Measurements from ENCODE around the gene RRP1B. TPM values are rescaled to one million over a fixed set of nuclear protein-coding genes. Genes with fewer than 3 reads are reported as not detected.
A peak's percentile ranks its signal among the peaks of the same experiment; 100 is the strongest.
"Not testable (repeated sequence)": the region's sequence is repeated elsewhere in the genome, so short reads cannot be mapped to it uniquely, and the experiment has no call there.

The RRP1B gene
- total RNA-seq, 1 donor: 17.4 TPM

GRCh38 chr21:43675871-43676270 lies 16.5 kb downstream of the RRP1B start:
- peaks cover 3% of the 10 kb centered on the region for H3K79me2 ChIP-seq (ENCODE audit: insufficient read depth, low read length)
- no peak overlapping the region for H3K4me2 ChIP-seq (ENCODE audit: insufficient read depth, low read length)
- TF ChIP-seq CTCF (IDR thresholded peaks at IDR 0.05; ENCODE audit: extremely low read depth, low read depth, low read length): no peak
- peak; percentile 56 for DNase-seq (ENCODE audit: insufficient read length, low spot score, missing footprints)
- H3K4me1 ChIP-seq (ENCODE audit: insufficient read depth, low read length): no peaks in the 10 kb centered on the region
- H4K20me1 ChIP-seq (ENCODE audit: insufficient read depth, low read length): no peaks in the 10 kb centered on the region
- no peaks in the 10 kb centered on the region for H3K9me3 ChIP-seq (ENCODE audit: low read depth, low read length)
- H3K36me3 ChIP-seq (ENCODE audit: insufficient read depth, low read length): peaks cover 33% of the 10 kb centered on the region
- no peaks in the 10 kb centered on the region for H3K27me3 ChIP-seq (ENCODE audit: insufficient read depth, low read length)
- no peak overlapping the region for H3K27ac ChIP-seq (ENCODE audit: low read depth, low read length)
- H2AFZ ChIP-seq (ENCODE audit: low read length): no peak overlapping the region
- no peak overlapping the region for H3K4me3 ChIP-seq (ENCODE audit: insufficient read depth, low read length)

- Histone ChIP-seq H3K4me3 (ENCODE audit: insufficient read depth, low read length) (no peak overlapping the region), H3K4me2 (ENCODE audit: insufficient read depth, low read length) (no peak overlapping the region), H3K4me1 (ENCODE audit: insufficient read depth, low read length) (no peaks in the 10 kb centered on the region), H4K20me1 (ENCODE audit: insufficient read depth, low read length) (no peaks in the 10 kb centered on the region), H3K9me3 (ENCODE audit: low read depth, low read length) (no peaks in the 10 kb centered on the region), H3K36me3 (ENCODE audit: insufficient read depth, low read length) (peaks cover 33% of the 10 kb centered on the region), H3K79me2 (ENCODE audit: insufficient read depth, low read length) (peaks cover 3% of the 10 kb centered on the region), H2AFZ (ENCODE audit: low read length) (no peak overlapping the region), H3K27ac (ENCODE audit: low read depth, low read length) (no peak overlapping the region), H3K27me3 (ENCODE audit: insufficient read depth, low read length) (no peaks in the 10 kb centered on the region)
- no peak for TF ChIP-seq CTCF (IDR thresholded peaks at IDR 0.05; ENCODE audit: extremely low read depth, low read depth, low read length)
- no peak for DNase-seq (ENCODE audit: insufficient read length, low spot score, missing footprints)
Measured at GRCh38 chr21:43676391-43676790, 17.0 kb downstream of the RRP1B start.

- Histone ChIP-seq H4K20me1 (ENCODE audit: insufficient read depth, low read length) (no peaks in the 10 kb centered on the region), H3K9me3 (ENCODE audit: low read depth, low read length) (no peaks in the 10 kb centered on the region), H3K27ac (ENCODE audit: low read depth, low read length) (no peak overlapping the region), H3K27me3 (ENCODE audit: insufficient read depth, low read length) (no peaks in the 10 kb centered on the region), H3K4me3 (ENCODE audit: insufficient read depth, low read length) (no peak overlapping the region), H3K36me3 (ENCODE audit: insufficient read depth, low read length) (peaks cover 48% of the 10 kb centered on the region), H3K4me2 (ENCODE audit: insufficient read depth, low read length) (no peak overlapping the region), H3K79me2 (ENCODE audit: insufficient read depth, low read length) (peaks cover 3% of the 10 kb centered on the region), H2AFZ (ENCODE audit: low read length) (no peak overlapping the region), H3K4me1 (ENCODE audit: insufficient read depth, low read length) (no peaks in the 10 kb centered on the region)
- TF ChIP-seq CTCF (IDR thresholded peaks at IDR 0.05; ENCODE audit: extremely low read depth, low read depth, low read length): no peak
- no peak for DNase-seq (ENCODE audit: insufficient read length, low spot score, missing footprints)
Measured at GRCh38 chr21:43679951-43680350, 20.6 kb downstream of the RRP1B start.

DNA sequence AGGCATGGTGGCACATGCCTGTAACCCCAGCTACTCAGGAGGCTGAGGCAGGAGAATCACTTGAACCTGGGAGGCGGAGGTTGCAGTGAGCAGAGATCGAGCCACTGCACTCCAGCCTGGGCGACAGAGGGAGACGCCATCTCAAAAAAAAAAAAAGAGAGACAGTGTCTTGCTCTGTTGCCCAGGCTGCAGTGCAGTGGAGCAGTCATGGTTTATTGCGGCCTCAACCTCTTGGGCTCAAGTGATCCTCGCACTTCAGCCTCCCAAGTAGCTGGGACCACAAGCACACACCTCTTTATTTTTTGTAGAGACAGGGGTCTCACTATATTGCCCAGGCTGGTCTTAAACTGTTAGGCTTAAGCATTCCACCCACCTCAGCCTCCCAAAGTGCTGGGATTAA lies 21.1 kb downstream of the RRP1B start:
- not testable (repeated sequence) for H3K27me3 ChIP-seq (ENCODE audit: insufficient read depth, low read length); DNase-seq (ENCODE audit: insufficient read length, low spot score, missing footprints); H3K4me2 ChIP-seq (ENCODE audit: insufficient read depth, low read length)

More for the DNA sequence above, 21.1 kb downstream of the RRP1B start:
- H3K79me2 ChIP-seq (ENCODE audit: insufficient read depth, low read length); H3K27ac ChIP-seq (ENCODE audit: low read depth, low read length); H3K4me3 ChIP-seq (ENCODE audit: insufficient read depth, low read length); H2AFZ ChIP-seq (ENCODE audit: low read length); H3K9me3 ChIP-seq (ENCODE audit: low read depth, low read length); H3K4me1 ChIP-seq (ENCODE audit: insufficient read depth, low read length); H4K20me1 ChIP-seq (ENCODE audit: insufficient read depth, low read length): not testable (repeated sequence)
- H3K36me3 ChIP-seq (ENCODE audit: insufficient read depth, low read length): peaks cover 49% of the 10 kb centered on the region
